NB4 (cell line): ENCODE data around the gene PHF12.

ENCODE experiments used
- DNase-seq: peaks from one replicate; pipeline ENCODE4 v3.0.0; 2010; ENCODE audit warnings: low read depth
- H3K4me3 ChIP-seq: one replicate; pipeline ENCODE4 v1.5.1; 2011; ENCODE audit warnings: mild to moderate bottlenecking, low read depth, low read length, moderate library complexity
- CTCF ChIP-seq: IDR thresholded peaks from one replicate; pipeline ENCODE4 v1.5.1; 2012; ENCODE audit warnings: low read depth, low read length
- MAX ChIP-seq: IDR thresholded peaks from 2 replicates; pipeline ENCODE4 v1.6.1; 2011; ENCODE audit warnings: low read depth, low read length
- MYC ChIP-seq: IDR thresholded peaks from 2 replicates; pipeline ENCODE4 v1.6.1; 2011; ENCODE audit warnings: low read depth, low read length
- POLR2A ChIP-seq: IDR thresholded peaks from 2 replicates; pipeline ENCODE4 v1.6.1; 2011; ENCODE audit warnings: mild to moderate bottlenecking; ENCODE audit not compliant: insufficient read length; ENCODE audit errors: extremely low read depth

PHF12 gene

GRCh38 chr17:28863953-28864352 lies 87.4 kb downstream of the PHF12 start:
- TF ChIP-seq MAX (no peak), CTCF (no peak), MYC (no peak), POLR2A (no peak)
- DNase-seq, result no peak
- H3K4me3 ChIP-seq, result no peak overlapping the region

- no peak overlapping the region for H3K4me3 ChIP-seq
- no peak for TF ChIP-seq MYC
- no peak for TF ChIP-seq POLR2A
- TF ChIP-seq CTCF, result no peak
- TF ChIP-seq MAX, result no peak
- no peak for DNase-seq
Measured at GRCh38 chr17:28862561-28862960, 88.8 kb downstream of the PHF12 start.

- DNase-seq, result peak; percentile 0
- H3K4me3 ChIP-seq, result no peak overlapping the region
- TF ChIP-seq POLR2A (no peak), CTCF (no peak), MAX (no peak), MYC (no peak)
Measured at GRCh38 chr17:28861393-28862203, 89.7 kb downstream of the PHF12 start.

- DNase-seq, result no peak
- H3K4me3 ChIP-seq, result no peak overlapping the region
- TF ChIP-seq CTCF, result no peak
- no peak for TF ChIP-seq POLR2A
- TF ChIP-seq MAX, result no peak
- no peak for TF ChIP-seq MYC
Measured at GRCh38 chr17:28860363-28860808, 90.9 kb downstream of the PHF12 start.

GRCh38 chr17:28858801-28859355 lies 92.4 kb downstream of the PHF12 start:
- H3K4me3 ChIP-seq, result no peak overlapping the region
- TF ChIP-seq CTCF (no peak), MAX (no peak), MYC (no peak), POLR2A (no peak)
- no peak for DNase-seq
